Stomach (tissue), 9 donors: Measurements from ENCODE around the gene POR. TPM values are rescaled to one million over a fixed set of nuclear protein-coding genes. Genes with fewer than 3 reads are reported as not detected.

ENCODE experiments used
- DNase-seq, 2 donors: peaks; one replicate each; pipeline versions ENCODE4 v3.0.0 to v3.0.0-alpha.2; 2013 to 2019
- H3K27ac ChIP-seq, 5 donors: fragments of 200-600 bp in 4 of 5; sonication (generic) in 4 of 5; one replicate each; pipeline ENCODE4 v1.5.1; 2013 to 2019; ENCODE audit warnings: mild to moderate bottlenecking in 1 of 5, moderate library complexity in 1 of 5
- H3K27me3 ChIP-seq, 3 donors: fragments of 200-600 bp; sonication (generic); one replicate each; pipeline ENCODE4 v1.5.1; 2017 to 2019; ENCODE audit warnings: mixed run types in 1 of 3
- H3K36me3 ChIP-seq, 4 donors: fragments of 200-600 bp; sonication (generic); 1 replicate in 3 of 4; 2 replicates in 1 of 4; pipeline ENCODE4 v1.5.1; 2016 to 2019
- H3K4me1 ChIP-seq, 4 donors: fragments of 200-600 bp; sonication (generic); one replicate each; pipeline ENCODE4 v1.5.1; 2016 to 2019
- H3K4me3 ChIP-seq, 4 donors: fragments of 200-600 bp; sonication (generic) in 3 of 4; one replicate each; pipeline ENCODE4 v1.5.1; 2016 to 2019; ENCODE audit warnings: mild to moderate bottlenecking in 1 of 4
- H3K9me3 ChIP-seq, 4 donors: fragments of 200-600 bp; sonication (generic); one replicate each; pipeline ENCODE4 v1.5.1; 2016 to 2019
- CTCF ChIP-seq, 7 experiments: fragments of 450-650 bp in 4 of 7; fragments of 200-600 bp in 3 of 7; sonication (generic) in 3 of 7; IDR thresholded peaks; one replicate each; pipeline ENCODE4 v1.5.1; 2016 to 2019; ENCODE audit warnings: antibody characterized with exemption in 7 of 7, control low read depth in 2 of 7, mild to moderate bottlenecking in 1 of 7
- EP300 ChIP-seq: sonication (generic); formaldehyde crosslinking; IDR thresholded peaks from one replicate; pipeline ENCODE4 v1.6.1; 2017; ENCODE audit warnings: antibody characterized with exemption
- POLR2A ChIP-seq, 4 donors: fragments of 450-650 bp; IDR thresholded peaks; one replicate each; pipeline ENCODE4 v1.6.1; 2016; ENCODE audit warnings: antibody characterized with exemption in 4 of 4, control low read depth in 2 of 4, mild to moderate bottlenecking in 1 of 4, moderate library complexity in 1 of 4
- POLR2AphosphoS5 ChIP-seq, 3 donors: sonication (generic); formaldehyde crosslinking; IDR thresholded peaks; one replicate each; pipeline ENCODE4 v1.6.1; 2016; ENCODE audit warnings: antibody characterized with exemption in 3 of 3
- WGBS, 5 donors: extraction: QIAGEN DNeasy Blood & Tissue Kit in 3 of 5; methylation state at CpG; one replicate each; pipeline versions ENCODE4 v1.1.5 to v1.1.7; 2013 to 2018; 5-methylcytosine and 5-hydroxymethylcytosine counted together
- intact Hi-C: fragments of 100-400 bp; cut with DNase I; formaldehyde crosslinking; loops from one replicate; pipeline ENCODE4 v1.15.1; 2023; ENCODE audit warnings: low total_unique reads
- polyA plus RNA-seq, 3 donors: library from polyadenylated mRNA; stranded (reverse); fragments of 200-250 nt; gene quantifications; one replicate each; pipeline ENCODE4 v1.2.3, GENCODE V29; 2013
- total RNA-seq, 5 donors: library from RNA; depleted of rRNA; stranded (reverse); fragments of >200 nt; gene quantifications; one replicate each; pipeline versions ENCODE4 v1.1.0 to v1.2.3, GENCODE V29; 2014 to 2016
- donor health status: healthy with polysubstance abuse.
- donor health status: Bipolar disorder and iron deficiency.
- donor health status: healthy.

Gene POR
- total and polyA plus RNA-seq, 8 donors = 30.4 to 304 (median 67.3) TPM

- Histone ChIP-seq H3K4me1 (peaks cover 0 to 25% (median 10%) of the 10 kb centered on the region in 4 donors), H3K4me3 (no peak overlapping the region), H3K36me3 (peaks cover 0 to 9% (median 4%) of the 10 kb centered on the region in 4 donors), H3K9me3 (no peaks in the 10 kb centered on the region), H3K27me3 (no peaks in the 10 kb centered on the region), H3K27ac (peak overlapping the region in 1 of 5 donors; percentile 65)
- intact Hi-C loops = no loop called here
- 70 to 86% (median 80%) methylated on average over 15 of the region's 15 CpGs for WGBS, 5 donors
- DNase-seq = peak in 1 of 2 donors; percentile 70
- TF ChIP-seq POLR2A (IDR thresholded peaks at IDR 0.05) (no peak), POLR2AphosphoS5 (IDR thresholded peaks at IDR 0.05) (peak in 2 of 3 donors; percentile 30 to 47), EP300 (peak; percentile 53)
These were observed 23.2 kb downstream of the POR start for GRCh38 chr7:75937958-75938786.

- H3K4me1 ChIP-seq = peaks cover 5 to 26% (median 10%) of the 10 kb centered on the region in 4 donors
- peaks cover 0 to 9% (median 4%) of the 10 kb centered on the region in 4 donors for H3K36me3 ChIP-seq
- H3K4me3 ChIP-seq = no peak overlapping the region
- no peaks in the 10 kb centered on the region for H3K27me3 ChIP-seq
- no peak overlapping the region for H3K27ac ChIP-seq
- WGBS, 5 donors = 84 to 89% (median 88%) methylated on average over 6 of the region's 6 CpGs
- intact Hi-C loops = no loop called here
- H3K9me3 ChIP-seq = no peaks in the 10 kb centered on the region
- TF ChIP-seq POLR2AphosphoS5 (IDR thresholded peaks at IDR 0.05) = no peak
- TF ChIP-seq EP300 = no peak
- no peak for TF ChIP-seq CTCF (IDR thresholded peaks at IDR 0.05)
- no peak for TF ChIP-seq POLR2A (IDR thresholded peaks at IDR 0.05)
- no peak for DNase-seq
These were observed 24.0 kb downstream of the POR start for GRCh38 chr7:75938921-75939320.

- intact Hi-C loops = no loop called here
- Histone ChIP-seq H3K36me3 (peaks cover 0 to 11% (median 5%) of the 10 kb centered on the region in 4 donors), H3K9me3 (no peaks in the 10 kb centered on the region), H3K27ac (peak overlapping the region; percentile 34 to 91 (median 84)), H3K4me3 (no peak overlapping the region), H3K27me3 (no peaks in the 10 kb centered on the region), H3K4me1 (peaks cover 18 to 56% (median 35%) of the 10 kb centered on the region in 4 donors)
- peak; percentile 59 to 60 for DNase-seq
- WGBS, 5 donors = 74 to 86% (median 82%) methylated on average over 6 of the region's 6 CpGs
- TF ChIP-seq CTCF (IDR thresholded peaks at IDR 0.05) (no peak), POLR2AphosphoS5 (IDR thresholded peaks at IDR 0.05) (peak in 2 of 3 donors; percentile 28 to 48)
These were observed 28.9 kb downstream of the POR start for GRCh38 chr7:75943864-75944263.

GRCh38 chr7:75944507-75944906 is 29.6 kb downstream of the POR start:
- Histone ChIP-seq H3K4me1 (peaks cover 18 to 62% (median 37%) of the 10 kb centered on the region in 4 donors), H3K9me3 (no peaks in the 10 kb centered on the region), H3K27ac (peak overlapping the region; percentile 34 to 91 (median 84)), H3K36me3 (peaks cover 0 to 8% (median 5%) of the 10 kb centered on the region in 4 donors), H3K27me3 (no peaks in the 10 kb centered on the region), H3K4me3 (no peak overlapping the region)
- no peak for DNase-seq
- intact Hi-C loops = no loop called here
- TF ChIP-seq EP300 (no peak), POLR2AphosphoS5 (IDR thresholded peaks at IDR 0.05) (no peak), CTCF (IDR thresholded peaks at IDR 0.05) (no peak), POLR2A (IDR thresholded peaks at IDR 0.05) (no peak)
- WGBS, 5 donors = 92 to 100% (median 96%) methylated on average over 1 of the region's 1 CpG
